ENCODE data around the gene F8.

F8 gene

GRCh38 chrX:155022585-155022984, at the start of gene F8:
F8 (minus strand) TSS chrX:155022723; CDS start chrX:155022552, 171 bp downstream.
- no peak for DNase-seq (ENCODE audit: low read depth)

GRCh38 chrX:155071694-155072280, 49.3 kb upstream of the F8 start:
- DNase-seq (ENCODE audit: low read depth): no peak

GRCh38 chrX:155070975-155071693, 48.6 kb upstream of the F8 start, which contains the start of the genes BRCC3, CMC4 and MTCP1:
BRCC3 (plus strand) TSS chrX:155071508; CDS start chrX:155071528, 20 bp downstream.
CMC4 (minus strand) TSS chrX:155071136; CDS start chrX:155064023, 7,113 bp downstream.
MTCP1 (minus strand) TSS chrX:155071136; CDS start chrX:155066010, 5,126 bp downstream.
- DNase-seq (ENCODE audit: low read depth): peak; percentile 63

DNA sequence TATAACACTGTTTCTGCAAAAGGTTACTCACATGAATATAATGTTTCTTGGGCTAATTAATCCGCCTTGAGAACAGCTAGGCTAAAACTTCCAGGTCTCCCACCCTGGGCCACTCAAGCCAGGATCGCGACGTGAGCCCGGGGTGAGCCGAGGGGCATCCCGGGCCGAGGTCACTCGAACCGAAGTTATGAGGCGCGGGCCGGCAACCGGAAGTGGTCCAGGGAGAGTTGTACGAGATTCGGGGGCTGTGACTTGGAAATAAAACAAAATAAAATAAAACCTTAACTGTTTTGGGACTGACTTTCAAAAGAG, 48.1 kb upstream of the F8 start:
- no peak for DNase-seq (ENCODE audit: low read depth)

DNA sequence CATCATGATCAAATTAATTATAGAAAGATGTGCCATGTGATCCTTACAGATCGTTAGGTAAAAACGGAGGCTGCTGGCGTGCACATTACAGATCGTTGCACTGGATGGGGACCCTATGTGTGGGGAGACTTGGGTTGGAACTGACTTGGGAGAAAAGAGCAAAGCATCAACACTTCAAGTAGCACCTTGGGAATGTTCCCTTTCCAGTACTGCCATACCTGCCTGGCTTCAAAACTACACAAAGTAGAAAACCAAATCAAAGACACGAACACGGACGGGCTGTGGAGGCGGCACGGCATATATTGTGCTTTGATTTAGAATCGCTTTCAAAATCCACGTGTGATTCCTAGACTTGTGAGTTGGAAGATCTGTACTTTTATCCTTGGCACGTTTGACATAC, 47.5 kb upstream of the F8 start:
- no peak for DNase-seq (ENCODE audit: low read depth)

DNA sequence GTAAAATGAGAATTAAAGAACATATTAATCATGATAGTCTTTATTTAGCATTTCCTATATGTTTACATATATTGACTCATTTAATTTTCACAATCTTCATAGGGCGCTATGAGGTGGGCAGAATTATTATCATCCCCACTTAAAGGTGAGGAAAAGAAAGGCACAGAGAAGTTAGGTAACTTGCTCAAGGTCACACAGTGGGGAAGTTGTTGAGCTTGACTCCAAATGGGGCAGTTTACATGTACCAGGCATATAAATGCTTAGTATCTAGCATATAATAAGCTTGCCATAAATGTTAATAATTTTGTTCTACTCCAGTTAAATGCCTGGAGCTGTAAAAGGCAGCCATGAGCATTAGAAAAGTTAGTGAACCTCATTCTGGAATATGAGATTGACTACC, 46.9 kb upstream of the F8 start:
- no peak for DNase-seq (ENCODE audit: low read depth)

GRCh38 chrX:155068165-155068564, 45.6 kb upstream of the F8 start:
- DNase-seq (ENCODE audit: low read depth): no peak

- DNase-seq (ENCODE audit: low read depth): no peak
Observed at GRCh38 chrX:155065035-155065734, 42.7 kb upstream of the F8 start.

GRCh38 chrX:155061760-155062159, 39.2 kb upstream of the F8 start:
- DNase-seq (ENCODE audit: low read depth): no peak

DNA sequence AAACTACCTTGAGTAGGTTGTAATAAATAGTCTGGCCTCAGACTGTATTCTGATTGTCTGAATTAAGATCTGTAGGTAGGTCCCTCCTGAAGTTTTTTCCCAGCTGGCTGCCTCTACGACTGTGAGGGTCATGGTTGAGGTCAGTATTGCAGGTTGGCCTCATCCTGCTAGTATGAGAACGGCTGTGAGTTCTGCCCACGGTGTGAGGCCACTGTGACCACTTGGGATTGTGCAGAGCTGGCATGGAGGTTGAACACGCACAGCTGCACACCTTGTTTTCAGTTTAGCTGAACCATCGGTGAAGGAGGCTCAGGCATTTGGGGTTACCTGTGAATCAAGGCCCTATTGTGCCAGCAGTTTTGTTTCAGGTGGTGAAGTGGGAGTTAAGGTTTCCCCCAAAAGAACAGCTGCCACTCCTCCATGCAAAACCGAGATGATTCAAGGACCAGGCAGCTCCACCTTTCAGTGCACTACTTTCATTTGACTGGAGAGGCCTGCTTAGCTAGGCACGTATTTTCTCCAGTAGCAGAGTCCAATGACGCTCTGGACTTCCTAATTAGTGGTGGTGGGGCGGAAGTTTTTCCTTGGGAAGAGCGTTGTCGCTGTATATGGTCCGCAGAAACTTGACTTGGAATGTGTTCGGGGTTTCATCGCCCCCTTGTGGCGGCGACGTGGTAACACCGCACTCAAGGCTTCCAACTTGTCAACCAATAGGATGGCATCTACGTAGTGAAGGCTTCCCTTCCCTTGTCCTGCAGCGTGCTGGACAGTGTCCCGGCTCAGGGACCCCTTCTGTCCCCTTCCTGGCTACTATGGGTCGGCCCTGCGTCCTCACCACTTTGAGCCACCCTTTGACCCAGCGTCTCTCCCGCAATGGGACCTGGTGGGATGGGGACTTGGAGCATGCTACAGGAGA, 34.6 kb upstream of the F8 start:
- DNase-seq (ENCODE audit: low read depth): peak; percentile 8

DNA sequence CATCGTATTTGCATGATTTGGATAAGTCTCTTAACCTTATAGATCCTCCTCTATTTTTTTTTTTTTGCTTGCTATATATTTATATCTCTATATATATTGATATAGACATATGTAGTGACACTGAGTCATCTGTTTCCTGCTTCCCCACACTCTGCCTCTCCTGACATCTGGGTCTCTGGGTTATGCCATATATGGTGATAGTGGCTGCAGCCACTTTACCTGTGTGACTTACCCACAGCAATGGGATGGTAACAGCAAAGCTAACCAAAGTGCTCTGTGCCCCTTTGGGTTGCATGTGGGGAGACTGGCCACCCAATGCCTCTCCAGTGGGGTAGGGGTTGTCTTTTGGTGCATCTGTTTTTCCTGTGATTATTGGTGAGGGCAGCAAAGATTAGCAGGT, 33.9 kb upstream of the F8 start:
- DNase-seq (ENCODE audit: low read depth): no peak

GRCh38 chrX:155055494-155055893, 33.0 kb upstream of the F8 start:
- DNase-seq (ENCODE audit: low read depth): no peak

- no peak for DNase-seq (ENCODE audit: low read depth)
Observed at GRCh38 chrX:155054255-155054654, 31.7 kb upstream of the F8 start.

- DNase-seq (ENCODE audit: low read depth): no peak
Observed at GRCh38 chrX:155053656-155054055, 31.1 kb upstream of the F8 start.

DNA sequence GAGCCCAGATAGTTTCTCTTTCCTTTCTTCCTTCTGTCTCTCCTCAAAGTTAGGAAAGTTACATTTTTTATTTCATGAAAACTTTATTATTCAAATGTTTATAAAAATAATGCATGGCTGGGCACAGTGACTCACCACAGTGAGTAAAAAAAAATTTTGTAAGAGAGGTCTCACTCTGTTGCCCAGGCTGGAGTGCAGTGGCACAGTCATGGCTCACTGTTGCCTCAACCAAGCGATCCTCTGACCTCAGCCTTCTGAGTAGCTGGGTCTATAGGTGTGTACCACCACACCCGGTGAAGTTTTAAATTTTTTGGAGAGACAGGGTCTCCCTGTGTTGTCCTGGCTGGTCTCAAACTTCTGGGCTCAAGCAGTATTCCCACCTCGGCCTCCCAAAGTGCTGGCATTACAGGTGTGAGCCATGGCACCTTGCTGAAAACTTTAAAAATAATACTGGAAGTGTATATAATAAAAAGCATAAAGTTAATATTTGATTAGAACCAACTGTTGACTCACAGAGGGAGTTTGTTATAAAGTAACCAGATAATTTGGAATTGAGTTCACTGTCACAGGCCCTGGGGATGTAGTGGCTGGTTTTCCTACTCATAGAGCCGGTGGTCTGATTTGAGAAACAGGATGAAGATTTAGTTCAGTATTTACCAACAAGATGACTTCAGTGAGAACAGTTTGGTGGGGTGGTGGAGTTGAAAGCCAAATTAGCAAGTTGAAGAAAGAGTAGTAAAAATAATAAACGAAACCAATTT, 30.4 kb upstream of the F8 start:
- no peak for DNase-seq (ENCODE audit: low read depth)

DNA sequence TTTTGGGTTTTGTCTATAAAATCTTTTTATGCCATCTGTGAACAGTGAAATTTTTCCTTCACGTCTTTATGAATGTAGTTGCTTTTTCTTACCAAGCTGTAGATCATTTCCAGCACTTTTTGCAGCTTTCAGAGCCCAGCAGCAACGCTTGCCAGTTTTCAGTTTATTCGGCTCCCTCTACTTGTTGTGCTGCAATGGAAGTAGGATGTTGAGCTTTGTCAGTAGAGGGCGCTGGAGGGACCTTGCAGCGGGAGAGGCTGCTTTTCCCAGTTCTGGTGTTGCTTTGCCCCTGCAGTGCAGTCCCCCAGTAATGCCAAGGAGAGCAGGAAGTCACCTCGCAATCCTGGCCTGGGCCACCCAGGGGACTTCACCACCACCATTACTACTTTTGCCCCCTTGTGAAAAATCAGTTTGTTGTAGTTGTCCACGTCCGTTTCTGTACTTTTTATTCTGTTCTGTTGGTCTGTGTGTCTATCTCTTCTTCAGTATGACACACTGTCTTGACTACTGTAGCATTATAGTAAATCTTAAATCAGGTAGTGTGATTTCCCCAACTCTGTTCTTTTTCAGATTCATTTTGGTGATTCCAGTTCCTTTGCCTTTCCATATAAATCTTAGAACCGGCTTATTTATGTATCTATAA, 26.6 kb upstream of the F8 start:
- peak; percentile 10 for DNase-seq (ENCODE audit: low read depth)

DNA sequence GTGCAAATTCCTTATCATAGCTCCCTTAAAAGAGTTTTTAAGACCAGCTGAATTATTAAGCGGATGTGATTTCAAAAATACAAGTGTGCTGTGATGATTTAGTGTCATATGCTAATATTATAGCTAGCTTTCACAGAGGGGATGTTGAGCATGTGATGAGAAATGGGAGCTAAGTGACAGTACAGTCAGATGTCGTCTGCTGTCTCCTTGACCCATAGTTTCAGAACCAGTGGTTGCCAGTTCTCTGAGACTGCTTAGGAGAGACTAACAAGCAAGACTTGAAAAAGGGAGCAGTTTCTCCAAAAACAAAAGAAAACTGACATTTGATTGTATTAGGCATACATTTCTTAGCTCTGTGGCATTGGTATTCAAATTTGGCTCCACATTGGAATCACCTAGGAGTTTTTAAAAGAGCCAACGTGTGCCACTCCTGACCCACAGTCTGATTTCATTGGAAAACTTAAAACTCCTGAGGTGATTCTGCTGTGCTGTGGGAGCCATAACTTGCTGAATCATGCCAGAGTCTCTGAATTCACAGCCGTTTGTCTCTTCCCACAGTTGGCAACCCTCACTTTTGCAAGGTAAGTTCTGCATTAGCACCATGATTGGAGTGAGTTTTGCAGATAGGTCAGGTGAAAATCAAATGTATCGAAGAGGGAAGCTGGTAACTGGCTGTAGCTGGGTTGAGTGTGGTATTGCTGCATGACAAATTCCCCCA, 24.4 kb upstream of the F8 start:
- no peak for DNase-seq (ENCODE audit: low read depth)

DNA sequence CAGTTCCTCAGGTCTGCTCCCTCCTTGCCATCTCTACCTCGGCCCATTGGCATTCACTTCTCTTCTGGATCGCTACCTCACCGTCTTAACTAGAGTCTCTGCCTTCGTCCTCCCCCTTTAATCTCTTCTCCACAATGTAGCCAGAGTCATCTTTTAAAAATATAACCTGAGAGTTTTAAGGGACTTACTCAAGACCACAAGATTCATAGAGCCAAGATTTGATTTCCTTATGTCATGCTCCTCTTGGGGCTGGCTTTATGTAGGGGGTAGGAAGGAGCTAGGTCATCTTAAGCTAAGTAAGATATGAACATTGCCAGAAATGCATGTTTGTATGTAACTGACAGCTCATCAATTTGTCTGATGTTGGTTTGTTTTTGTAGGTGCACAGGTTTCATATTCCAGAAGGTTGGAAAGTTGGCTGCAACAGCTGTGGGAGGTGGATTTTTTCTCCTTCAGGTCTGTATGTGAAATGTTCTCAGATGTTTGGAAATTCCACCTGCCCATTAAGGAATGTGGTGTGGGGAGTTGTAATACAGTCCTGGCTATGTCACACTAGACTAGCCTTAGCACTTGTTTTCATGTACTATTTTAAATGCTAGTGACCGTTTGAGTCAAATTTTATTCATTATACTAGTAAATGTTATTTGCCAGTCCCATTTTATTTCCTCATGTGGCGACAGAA, 23.7 kb upstream of the F8 start:
- no peak for DNase-seq (ENCODE audit: low read depth)

DNA sequence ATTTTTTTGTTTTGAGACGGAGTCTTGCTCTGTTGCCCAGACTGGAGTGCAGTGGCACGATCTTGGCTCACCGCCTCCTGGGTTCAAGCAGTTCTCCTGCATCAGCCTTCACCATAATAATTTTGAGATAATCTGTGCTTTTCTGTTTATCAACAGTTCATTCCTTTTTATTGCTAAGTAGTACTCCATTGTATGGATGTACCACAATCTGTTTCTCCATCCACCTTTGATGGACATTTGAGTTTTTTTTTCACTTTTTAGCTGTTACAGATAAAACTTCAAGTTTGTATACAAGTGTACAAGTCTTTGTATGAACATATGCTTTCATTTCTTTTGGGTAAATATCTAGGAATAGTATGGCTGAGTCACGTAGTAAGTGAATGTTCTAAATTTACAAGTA, 13.2 kb upstream of the F8 start:
- no peak for DNase-seq (ENCODE audit: low read depth)

GRCh38 chrX:155031657-155032056, 9.1 kb upstream of the F8 start:
- DNase-seq (ENCODE audit: low read depth): no peak

All from activated T-cell treated with anti-CD3 and anti-CD28 coated beads for 24 hours (primary cell).